C4-2B (cell line): ENCODE measurements around the gene TVP23C.

Experiments used
- ZFX ChIP-seq: fragments of 450-650 bp; IDR thresholded peaks from 2 replicates; pipeline ENCODE4 v1.6.1; 2017
- TF ChIP-seq, protein P1 (sequence below): fragments of 450-650 bp; conservative IDR thresholded peaks from 2 replicates; pipeline ENCODE4 v1.5.1; 2017; ENCODE audit warnings: mild to moderate bottlenecking

DNA sequence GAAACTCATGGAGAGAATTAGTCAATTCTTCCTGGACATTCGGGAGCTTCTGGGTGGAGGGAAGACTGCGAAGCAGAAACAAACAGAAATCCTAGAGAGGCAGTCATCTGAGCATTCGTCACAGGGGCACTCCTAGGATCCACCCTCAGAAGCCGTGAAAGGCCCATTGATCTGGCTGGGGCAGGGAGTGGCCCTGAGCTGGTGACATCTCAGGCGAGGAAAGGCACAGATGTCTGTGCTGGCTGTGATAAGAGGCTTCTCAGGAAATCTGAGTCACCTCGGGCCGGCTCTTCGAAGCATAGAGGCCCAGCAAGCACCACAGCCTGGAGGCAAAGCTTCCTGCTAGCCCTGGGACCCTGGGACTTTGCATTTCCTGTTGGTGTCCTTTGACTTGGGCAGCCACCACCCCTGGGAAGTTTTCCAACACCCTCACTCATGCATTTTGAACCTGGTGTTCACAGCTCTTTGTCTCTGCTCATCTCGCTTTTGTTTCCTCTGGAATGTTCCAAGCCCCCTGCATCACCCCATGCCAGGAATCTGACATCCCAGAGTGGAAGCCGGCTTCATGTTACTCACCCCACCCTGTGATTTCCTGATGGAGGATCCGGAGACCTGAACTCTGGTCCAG lies 72.5 kb downstream of the TVP23C start:
- TF ChIP-seq, protein P1, sequence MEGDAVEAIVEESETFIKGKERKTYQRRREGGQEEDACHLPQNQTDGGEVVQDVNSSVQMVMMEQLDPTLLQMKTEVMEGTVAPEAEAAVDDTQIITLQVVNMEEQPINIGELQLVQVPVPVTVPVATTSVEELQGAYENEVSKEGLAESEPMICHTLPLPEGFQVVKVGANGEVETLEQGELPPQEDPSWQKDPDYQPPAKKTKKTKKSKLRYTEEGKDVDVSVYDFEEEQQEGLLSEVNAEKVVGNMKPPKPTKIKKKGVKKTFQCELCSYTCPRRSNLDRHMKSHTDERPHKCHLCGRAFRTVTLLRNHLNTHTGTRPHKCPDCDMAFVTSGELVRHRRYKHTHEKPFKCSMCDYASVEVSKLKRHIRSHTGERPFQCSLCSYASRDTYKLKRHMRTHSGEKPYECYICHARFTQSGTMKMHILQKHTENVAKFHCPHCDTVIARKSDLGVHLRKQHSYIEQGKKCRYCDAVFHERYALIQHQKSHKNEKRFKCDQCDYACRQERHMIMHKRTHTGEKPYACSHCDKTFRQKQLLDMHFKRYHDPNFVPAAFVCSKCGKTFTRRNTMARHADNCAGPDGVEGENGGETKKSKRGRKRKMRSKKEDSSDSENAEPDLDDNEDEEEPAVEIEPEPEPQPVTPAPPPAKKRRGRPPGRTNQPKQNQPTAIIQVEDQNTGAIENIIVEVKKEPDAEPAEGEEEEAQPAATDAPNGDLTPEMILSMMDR, result no peak
- TF ChIP-seq ZFX, result no peak
